ENCODE data around the gene PCDH15.

DNA sequence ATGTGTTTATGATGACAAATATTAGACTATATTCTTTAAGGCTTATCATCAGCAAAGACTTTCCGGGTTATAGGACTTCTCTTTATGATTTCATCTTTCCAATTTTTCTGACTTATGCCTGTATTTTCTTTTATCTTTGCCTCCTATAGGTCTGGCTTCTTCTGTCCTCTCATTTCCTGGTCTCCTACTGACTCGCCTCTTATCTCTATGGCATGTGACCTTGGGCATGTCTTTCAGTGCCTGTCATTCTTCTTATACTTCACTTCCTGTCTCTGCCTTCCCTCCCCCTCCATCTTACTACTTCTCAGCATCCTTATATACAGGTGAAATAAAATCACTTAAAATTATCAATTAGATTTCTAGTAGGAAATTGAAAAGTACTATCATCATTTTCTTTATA lies 42.2 kb downstream of the PCDH15 start:
- TF ChIP-seq, protein P1, sequence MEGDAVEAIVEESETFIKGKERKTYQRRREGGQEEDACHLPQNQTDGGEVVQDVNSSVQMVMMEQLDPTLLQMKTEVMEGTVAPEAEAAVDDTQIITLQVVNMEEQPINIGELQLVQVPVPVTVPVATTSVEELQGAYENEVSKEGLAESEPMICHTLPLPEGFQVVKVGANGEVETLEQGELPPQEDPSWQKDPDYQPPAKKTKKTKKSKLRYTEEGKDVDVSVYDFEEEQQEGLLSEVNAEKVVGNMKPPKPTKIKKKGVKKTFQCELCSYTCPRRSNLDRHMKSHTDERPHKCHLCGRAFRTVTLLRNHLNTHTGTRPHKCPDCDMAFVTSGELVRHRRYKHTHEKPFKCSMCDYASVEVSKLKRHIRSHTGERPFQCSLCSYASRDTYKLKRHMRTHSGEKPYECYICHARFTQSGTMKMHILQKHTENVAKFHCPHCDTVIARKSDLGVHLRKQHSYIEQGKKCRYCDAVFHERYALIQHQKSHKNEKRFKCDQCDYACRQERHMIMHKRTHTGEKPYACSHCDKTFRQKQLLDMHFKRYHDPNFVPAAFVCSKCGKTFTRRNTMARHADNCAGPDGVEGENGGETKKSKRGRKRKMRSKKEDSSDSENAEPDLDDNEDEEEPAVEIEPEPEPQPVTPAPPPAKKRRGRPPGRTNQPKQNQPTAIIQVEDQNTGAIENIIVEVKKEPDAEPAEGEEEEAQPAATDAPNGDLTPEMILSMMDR (IDR thresholded peaks at IDR 0.05; ENCODE audit: poor library complexity), result no peak
- TF ChIP-seq EZH2 (IDR thresholded peaks at IDR 0.05; ENCODE audit: borderline replicate concordance), result no peak
